ENCODE results near the gene VPS13A.
A peak's percentile ranks its signal among the peaks of the same experiment; 100 is the strongest.

Gene VPS13A

DNA sequence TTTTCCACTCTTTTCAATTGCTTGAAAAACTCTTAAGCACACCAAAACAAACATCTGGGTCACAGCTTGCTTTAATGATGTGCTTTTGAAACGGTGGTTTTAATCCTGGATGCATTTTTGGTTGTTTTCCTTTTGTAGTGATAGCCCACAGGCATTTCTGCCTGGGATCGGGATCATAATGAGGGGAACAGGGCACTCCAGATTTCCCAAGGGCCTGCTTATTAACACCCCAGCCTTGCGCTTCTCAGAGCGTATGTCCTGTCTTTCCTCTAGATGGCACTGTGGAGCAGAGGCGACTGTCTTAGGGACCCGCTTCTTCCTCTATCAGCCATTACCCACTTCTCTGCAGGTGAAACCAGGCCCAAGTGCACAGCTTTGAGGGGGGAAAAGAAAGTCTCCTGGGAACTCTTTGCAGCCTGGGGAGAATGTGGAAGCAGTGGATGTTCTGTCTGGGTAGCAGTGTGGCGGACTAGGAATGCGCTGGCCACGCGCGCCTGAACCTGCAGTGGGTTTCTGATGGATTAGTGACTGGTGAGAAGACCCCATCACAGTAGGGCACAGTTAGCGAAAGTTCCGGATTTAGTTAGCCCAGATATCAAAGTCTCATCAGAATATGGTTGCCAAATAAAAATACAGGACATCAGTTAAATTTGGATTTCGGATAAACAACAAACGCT is 280.7 kb downstream of the VPS13A start:
- peak; percentile 71 for DNase-seq (ENCODE audit: low spot score)

DNA sequence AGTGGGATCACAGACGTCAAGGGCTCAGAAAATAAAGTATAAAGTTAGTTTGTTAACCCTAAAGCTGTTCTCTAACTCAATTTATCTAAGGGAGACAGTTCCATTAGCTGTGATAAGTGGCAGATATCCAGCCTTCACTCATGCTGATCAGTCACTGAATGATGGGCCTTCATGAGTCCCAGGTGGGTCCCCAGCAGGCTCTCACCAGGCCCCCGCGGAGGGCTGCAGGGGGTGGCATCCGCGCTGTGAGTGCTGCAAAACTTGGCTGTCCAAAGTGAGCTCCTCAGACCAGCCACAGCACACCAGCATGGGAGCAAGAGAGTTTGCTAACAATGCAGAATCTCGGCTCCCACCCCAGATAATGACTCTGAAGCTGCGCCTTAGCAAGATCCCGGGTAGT is 283.6 kb downstream of the VPS13A start:
- no peak for DNase-seq (ENCODE audit: low spot score)

DNA sequence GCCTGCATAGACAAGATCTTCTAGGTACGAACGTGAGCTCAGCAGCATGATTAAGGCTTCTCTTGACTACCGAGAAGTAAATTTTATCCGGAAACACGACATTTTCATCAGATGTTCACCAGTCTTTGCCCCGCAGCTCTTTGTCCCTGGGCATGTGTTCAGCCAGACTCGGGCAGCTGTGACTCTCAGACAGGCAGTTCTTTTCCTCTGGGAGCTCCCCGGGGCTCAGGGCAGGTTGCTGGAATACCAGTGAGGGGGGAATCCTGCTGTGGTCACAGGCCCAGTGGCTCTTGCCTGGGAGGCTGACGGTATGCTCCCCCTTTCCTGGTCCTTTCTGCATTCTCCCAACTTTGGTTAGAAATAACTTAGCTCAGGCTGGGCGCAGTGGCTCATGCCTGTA is 284.7 kb downstream of the VPS13A start:
- no peak for DNase-seq (ENCODE audit: low spot score)

DNA sequence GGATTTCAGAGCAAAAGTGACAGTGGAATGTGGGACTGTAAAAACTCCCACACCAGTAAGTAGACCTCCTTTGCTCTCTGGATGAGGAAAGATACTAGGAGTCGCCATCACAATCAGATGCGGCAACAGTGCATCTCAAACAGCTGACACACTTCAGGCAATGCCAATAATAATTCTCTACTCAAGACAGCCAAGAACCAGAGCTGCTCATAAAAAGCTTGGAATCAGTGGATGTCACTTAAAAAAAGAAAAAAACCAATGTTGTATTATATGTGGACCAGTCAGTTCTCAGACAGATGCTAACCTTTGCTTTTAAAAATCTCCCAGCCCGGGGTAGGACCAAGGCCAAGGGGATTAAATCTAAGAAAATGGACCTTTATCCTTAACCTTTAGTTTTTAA is 285.8 kb downstream of the VPS13A start:
- no peak for DNase-seq (ENCODE audit: low spot score)

DNA sequence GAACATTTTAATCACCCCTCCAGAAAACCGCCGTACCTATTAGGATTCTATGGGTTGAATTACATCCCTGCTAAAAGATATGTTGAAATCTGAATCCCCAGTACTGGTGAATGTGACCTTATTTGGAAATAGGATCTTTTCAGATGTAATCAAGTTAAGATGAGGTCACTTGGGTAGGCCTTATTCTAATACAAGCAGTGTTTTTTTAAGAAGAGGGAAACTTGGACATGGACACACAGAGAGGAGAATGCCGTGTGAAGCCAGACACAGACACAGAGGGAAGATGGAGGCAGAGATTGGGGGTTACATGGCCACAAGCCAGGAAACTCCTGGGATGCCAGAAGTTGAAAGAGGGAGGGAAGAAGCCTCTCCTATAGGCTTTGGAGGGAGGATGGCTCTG is 287.3 kb downstream of the VPS13A start:
- DNase-seq (ENCODE audit: low spot score) = no peak

DNA sequence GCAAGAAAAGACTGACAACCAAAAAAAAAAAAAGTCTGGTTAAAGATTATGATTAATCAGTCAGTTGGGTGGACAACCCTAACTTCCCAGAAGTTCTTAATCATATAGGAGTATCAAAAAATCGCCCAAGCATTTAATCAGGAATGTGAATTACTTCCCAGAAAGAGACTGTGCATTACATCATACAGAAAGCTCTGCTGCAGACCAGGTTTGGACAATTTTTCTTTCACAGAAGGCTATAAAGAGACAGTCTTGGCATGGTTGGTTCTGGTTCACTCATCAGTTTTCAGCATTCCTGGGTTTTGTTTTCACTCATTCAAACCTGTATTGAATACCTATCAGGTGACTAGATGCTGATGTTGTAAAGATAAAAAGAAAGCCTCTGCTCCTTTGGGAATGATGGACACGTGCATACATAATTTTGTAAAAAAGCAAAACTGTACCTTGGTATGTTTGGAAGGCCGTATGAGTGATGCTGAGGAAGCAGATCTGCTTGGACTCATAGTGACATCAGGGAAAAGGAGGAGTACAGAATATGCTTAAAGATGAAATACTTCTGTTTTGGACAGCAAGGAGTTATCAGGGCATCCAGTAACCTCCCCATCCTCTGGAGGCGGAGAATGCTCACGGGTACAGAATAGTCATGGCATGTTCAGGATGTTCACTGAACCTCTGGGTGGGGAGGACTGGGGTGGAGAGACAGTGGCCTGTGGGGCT is 292.3 kb downstream of the VPS13A start:
- DNase-seq (ENCODE audit: low spot score) = no peak

Measured in CD4-positive, alpha-beta T cell treated with Interleukin-2 at 100 ng/mL for 4 hours (primary cell).